Measurements from ENCODE around the gene LRRC8A.

DNA sequence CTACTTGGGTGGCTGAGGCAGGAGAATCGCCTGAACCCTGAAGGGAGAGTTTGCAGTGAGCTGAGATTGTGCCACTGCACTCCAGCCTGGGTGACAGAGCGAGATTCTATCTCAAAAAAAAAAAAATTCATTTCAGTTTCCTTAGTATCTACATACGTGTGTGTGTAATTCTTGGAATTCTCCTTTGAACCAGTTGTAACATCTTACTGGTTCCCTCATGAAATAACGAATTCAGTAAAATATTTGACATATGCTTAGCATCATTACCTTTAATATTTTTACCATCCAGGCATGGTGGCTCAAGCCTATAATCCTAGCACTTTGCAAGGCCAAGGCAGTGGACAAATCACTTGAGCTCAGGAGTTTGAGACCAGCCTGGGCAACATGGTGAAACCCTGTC lies 47.6 kb downstream of the LRRC8A start:
- TF ChIP-seq, protein P1, sequence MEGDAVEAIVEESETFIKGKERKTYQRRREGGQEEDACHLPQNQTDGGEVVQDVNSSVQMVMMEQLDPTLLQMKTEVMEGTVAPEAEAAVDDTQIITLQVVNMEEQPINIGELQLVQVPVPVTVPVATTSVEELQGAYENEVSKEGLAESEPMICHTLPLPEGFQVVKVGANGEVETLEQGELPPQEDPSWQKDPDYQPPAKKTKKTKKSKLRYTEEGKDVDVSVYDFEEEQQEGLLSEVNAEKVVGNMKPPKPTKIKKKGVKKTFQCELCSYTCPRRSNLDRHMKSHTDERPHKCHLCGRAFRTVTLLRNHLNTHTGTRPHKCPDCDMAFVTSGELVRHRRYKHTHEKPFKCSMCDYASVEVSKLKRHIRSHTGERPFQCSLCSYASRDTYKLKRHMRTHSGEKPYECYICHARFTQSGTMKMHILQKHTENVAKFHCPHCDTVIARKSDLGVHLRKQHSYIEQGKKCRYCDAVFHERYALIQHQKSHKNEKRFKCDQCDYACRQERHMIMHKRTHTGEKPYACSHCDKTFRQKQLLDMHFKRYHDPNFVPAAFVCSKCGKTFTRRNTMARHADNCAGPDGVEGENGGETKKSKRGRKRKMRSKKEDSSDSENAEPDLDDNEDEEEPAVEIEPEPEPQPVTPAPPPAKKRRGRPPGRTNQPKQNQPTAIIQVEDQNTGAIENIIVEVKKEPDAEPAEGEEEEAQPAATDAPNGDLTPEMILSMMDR (IDR thresholded peaks at IDR 0.05; ENCODE audit: low read depth, low read length, poor library complexity, severe bottlenecking): no peak
- TF ChIP-seq EZH2phosphoT487 (IDR thresholded peaks at IDR 0.05; ENCODE audit: borderline replicate concordance, low read length): no peak

Data from DOHH2 (cell line).